Stimulated activated memory B cell treated with anti-CD40 and anti-IgM and Interleukin-4, amounts not matched to agents 10 μg/mL and 1 μg/mL and 100 μg/mL, for 72 hours (primary cell): ENCODE measurements around the gene SRPK1.

ENCODE experiments used
- ATAC-seq: fragments of 150-1000 bp; cut with Tn5 transposase; 2 replicates; pipeline ENCODE4 v1.10.0; 2021
- H3K27ac Mint-ChIP-seq: one replicate; pipeline ENCODE4 v1.8.0; 2022; ENCODE audit warnings: mild to moderate bottlenecking, mixed read lengths
- H3K27me3 Mint-ChIP-seq: one replicate; pipeline ENCODE4 v1.8.0; 2022; ENCODE audit warnings: mixed read lengths
- H3K36me3 Mint-ChIP-seq: one replicate; pipeline ENCODE4 v1.8.0; 2022; ENCODE audit warnings: mixed read lengths
- H3K4me1 Mint-ChIP-seq: one replicate; pipeline ENCODE4 v1.8.0; 2022; ENCODE audit warnings: mixed read lengths
- H3K4me3 Mint-ChIP-seq: one replicate; pipeline ENCODE4 v1.8.0; 2022; ENCODE audit warnings: mild to moderate bottlenecking, moderate library complexity, mixed read lengths
- H3K9me3 Mint-ChIP-seq: one replicate; pipeline ENCODE4 v1.8.0; 2022; ENCODE audit warnings: mixed read lengths

Gene SRPK1

GRCh38 chr6:35896228-35896627 lies 24.7 kb downstream of the SRPK1 start:
- Mint-ChIP-seq H3K27me3 (no peaks in the 10 kb centered on the region), H3K4me3 (no peak overlapping the region), H3K4me1 (peaks cover 34% of the 10 kb centered on the region), H3K36me3 (peaks cover 48% of the 10 kb centered on the region), H3K9me3 (peaks cover 3% of the 10 kb centered on the region), H3K27ac (no peak overlapping the region)
- ATAC-seq: no peak

GRCh38 chr6:35895560-35895959 lies 25.3 kb downstream of the SRPK1 start:
- H3K9me3 Mint-ChIP-seq: peaks cover 3% of the 10 kb centered on the region
- H3K4me3 Mint-ChIP-seq: no peak overlapping the region
- peaks cover 34% of the 10 kb centered on the region for H3K4me1 Mint-ChIP-seq
- no peaks in the 10 kb centered on the region for H3K27me3 Mint-ChIP-seq
- H3K27ac Mint-ChIP-seq: no peak overlapping the region
- peaks cover 46% of the 10 kb centered on the region for H3K36me3 Mint-ChIP-seq
- ATAC-seq: no peak

- Mint-ChIP-seq H3K9me3 (peaks cover 3% of the 10 kb centered on the region), H3K4me3 (no peak overlapping the region), H3K27ac (no peak overlapping the region), H3K4me1 (peaks cover 34% of the 10 kb centered on the region), H3K36me3 (peaks cover 43% of the 10 kb centered on the region), H3K27me3 (no peaks in the 10 kb centered on the region)
- ATAC-seq: no peak
These were observed 26.1 kb downstream of the SRPK1 start for GRCh38 chr6:35894776-35895175.

- Mint-ChIP-seq H3K36me3 (peaks cover 29% of the 10 kb centered on the region), H3K27me3 (no peaks in the 10 kb centered on the region), H3K27ac (no peak overlapping the region), H3K4me3 (no peak overlapping the region), H3K4me1 (peaks cover 34% of the 10 kb centered on the region), H3K9me3 (no peaks in the 10 kb centered on the region)
- no peak for ATAC-seq
These were observed 27.7 kb downstream of the SRPK1 start for GRCh38 chr6:35893246-35893645.

- Mint-ChIP-seq H3K27ac (no peak overlapping the region), H3K27me3 (no peaks in the 10 kb centered on the region), H3K9me3 (no peaks in the 10 kb centered on the region)
These were observed 28.4 kb downstream of the SRPK1 start for GRCh38 chr6:35892482-35892881.

GRCh38 chr6:35879151-35879550 lies 41.7 kb downstream of the SRPK1 start:
- peaks cover 80% of the 10 kb centered on the region for H3K36me3 Mint-ChIP-seq
- no peak overlapping the region for H3K27ac Mint-ChIP-seq
- H3K9me3 Mint-ChIP-seq: peaks cover 11% of the 10 kb centered on the region
- H3K27me3 Mint-ChIP-seq: no peaks in the 10 kb centered on the region
- H3K4me1 Mint-ChIP-seq: no peaks in the 10 kb centered on the region
- no peak overlapping the region for H3K4me3 Mint-ChIP-seq
- no peak for ATAC-seq

More at GRCh38 chr6:35892482-35892881, 28.4 kb downstream of the SRPK1 start:
- peaks cover 35% of the 10 kb centered on the region for H3K36me3 Mint-ChIP-seq
- no peak for ATAC-seq
- H3K4me1 Mint-ChIP-seq: peaks cover 34% of the 10 kb centered on the region
- no peak overlapping the region for H3K4me3 Mint-ChIP-seq

- Mint-ChIP-seq H3K27me3 (no peaks in the 10 kb centered on the region), H3K27ac (no peak overlapping the region), H3K9me3 (peaks cover 10% of the 10 kb centered on the region), H3K4me3 (no peak overlapping the region), H3K36me3 (peaks cover 59% of the 10 kb centered on the region), H3K4me1 (no peaks in the 10 kb centered on the region)
- no peak for ATAC-seq
These were observed 44.0 kb downstream of the SRPK1 start for GRCh38 chr6:35876902-35877301.

GRCh38 chr6:35874730-35875129 lies 46.2 kb downstream of the SRPK1 start:
- no peak overlapping the region for H3K27ac Mint-ChIP-seq
- no peak for ATAC-seq

GRCh38 chr6:35859367-35859766 lies 61.5 kb downstream of the SRPK1 start:
- Mint-ChIP-seq H3K4me1 (no peaks in the 10 kb centered on the region), H3K36me3 (peaks cover 83% of the 10 kb centered on the region)

More at GRCh38 chr6:35874730-35875129, 46.2 kb downstream of the SRPK1 start:
- no peak overlapping the region for H3K4me3 Mint-ChIP-seq
- H3K9me3 Mint-ChIP-seq: no peaks in the 10 kb centered on the region
- H3K27me3 Mint-ChIP-seq: no peaks in the 10 kb centered on the region
- peaks cover 54% of the 10 kb centered on the region for H3K36me3 Mint-ChIP-seq
- no peaks in the 10 kb centered on the region for H3K4me1 Mint-ChIP-seq

GRCh38 chr6:35857853-35858252 lies 63.0 kb downstream of the SRPK1 start:
- Mint-ChIP-seq H3K27ac (no peak overlapping the region), H3K27me3 (no peaks in the 10 kb centered on the region), H3K4me1 (no peaks in the 10 kb centered on the region), H3K4me3 (no peak overlapping the region), H3K36me3 (peaks cover 86% of the 10 kb centered on the region), H3K9me3 (no peaks in the 10 kb centered on the region)
- ATAC-seq: no peak

More at GRCh38 chr6:35859367-35859766, 61.5 kb downstream of the SRPK1 start:
- ATAC-seq: no peak
- Mint-ChIP-seq H3K4me3 (no peak overlapping the region), H3K27me3 (no peaks in the 10 kb centered on the region), H3K9me3 (no peaks in the 10 kb centered on the region), H3K27ac (no peak overlapping the region)

- Mint-ChIP-seq H3K4me3 (no peak overlapping the region), H3K36me3 (peaks cover 87% of the 10 kb centered on the region), H3K4me1 (no peaks in the 10 kb centered on the region), H3K9me3 (no peaks in the 10 kb centered on the region), H3K27ac (no peak overlapping the region), H3K27me3 (no peaks in the 10 kb centered on the region)
- ATAC-seq: no peak
These were observed 64.6 kb downstream of the SRPK1 start for GRCh38 chr6:35856250-35856649.

GRCh38 chr6:35852994-35853393 lies 67.9 kb downstream of the SRPK1 start:
- Mint-ChIP-seq H3K4me3 (no peak overlapping the region), H3K27me3 (no peaks in the 10 kb centered on the region), H3K36me3 (peaks cover 88% of the 10 kb centered on the region), H3K4me1 (no peaks in the 10 kb centered on the region), H3K9me3 (peaks cover 5% of the 10 kb centered on the region), H3K27ac (no peak overlapping the region)
- ATAC-seq: no peak

- no peaks in the 10 kb centered on the region for H3K4me1 Mint-ChIP-seq
- no peak for ATAC-seq
- H3K9me3 Mint-ChIP-seq: peaks cover 5% of the 10 kb centered on the region
- H3K36me3 Mint-ChIP-seq: peaks cover 90% of the 10 kb centered on the region
- no peak overlapping the region for H3K27ac Mint-ChIP-seq
- H3K27me3 Mint-ChIP-seq: no peaks in the 10 kb centered on the region
- H3K4me3 Mint-ChIP-seq: no peak overlapping the region
These were observed 70.7 kb downstream of the SRPK1 start for GRCh38 chr6:35850208-35850607.

- no peak for ATAC-seq
- Mint-ChIP-seq H3K27ac (no peak overlapping the region), H3K4me3 (no peak overlapping the region), H3K4me1 (no peaks in the 10 kb centered on the region), H3K36me3 (peaks cover 64% of the 10 kb centered on the region), H3K9me3 (peaks cover 5% of the 10 kb centered on the region), H3K27me3 (no peaks in the 10 kb centered on the region)
These were observed 76.6 kb downstream of the SRPK1 start for GRCh38 chr6:35844290-35844689.

GRCh38 chr6:35842381-35842780 lies 78.5 kb downstream of the SRPK1 start:
- Mint-ChIP-seq H3K36me3 (peaks cover 53% of the 10 kb centered on the region), H3K9me3 (no peaks in the 10 kb centered on the region)

GRCh38 chr6:35839019-35839418 lies 81.9 kb downstream of the SRPK1 start:
- ATAC-seq: no peak
- Mint-ChIP-seq H3K4me3 (no peak overlapping the region), H3K4me1 (no peaks in the 10 kb centered on the region), H3K27ac (no peak overlapping the region), H3K27me3 (no peaks in the 10 kb centered on the region), H3K9me3 (no peaks in the 10 kb centered on the region), H3K36me3 (peaks cover 47% of the 10 kb centered on the region)

More at GRCh38 chr6:35842381-35842780, 78.5 kb downstream of the SRPK1 start:
- ATAC-seq: no peak
- no peaks in the 10 kb centered on the region for H3K27me3 Mint-ChIP-seq
- H3K4me3 Mint-ChIP-seq: no peak overlapping the region
- H3K4me1 Mint-ChIP-seq: no peaks in the 10 kb centered on the region
- no peak overlapping the region for H3K27ac Mint-ChIP-seq

GRCh38 chr6:35833536-35833935 lies 87.4 kb downstream of the SRPK1 start:
- Mint-ChIP-seq H3K27me3 (no peaks in the 10 kb centered on the region), H3K9me3 (no peaks in the 10 kb centered on the region), H3K4me1 (no peaks in the 10 kb centered on the region), H3K36me3 (peaks cover 37% of the 10 kb centered on the region), H3K4me3 (no peak overlapping the region), H3K27ac (no peak overlapping the region)
- no peak for ATAC-seq
